VCaP (cell line): Measurements from ENCODE around the gene A4GALT.

ENCODE experiments used
- H3K27ac ChIP-seq: fragments of 450-650 bp; 2 replicates; pipeline ENCODE4 v1.5.1; 2017
- CTCF ChIP-seq: fragments of 450-650 bp; conservative IDR thresholded peaks from 2 replicates; pipeline ENCODE4 v1.5.1; 2017; ENCODE audit warnings: mild to moderate bottlenecking, moderate library complexity

Gene A4GALT

DNA sequence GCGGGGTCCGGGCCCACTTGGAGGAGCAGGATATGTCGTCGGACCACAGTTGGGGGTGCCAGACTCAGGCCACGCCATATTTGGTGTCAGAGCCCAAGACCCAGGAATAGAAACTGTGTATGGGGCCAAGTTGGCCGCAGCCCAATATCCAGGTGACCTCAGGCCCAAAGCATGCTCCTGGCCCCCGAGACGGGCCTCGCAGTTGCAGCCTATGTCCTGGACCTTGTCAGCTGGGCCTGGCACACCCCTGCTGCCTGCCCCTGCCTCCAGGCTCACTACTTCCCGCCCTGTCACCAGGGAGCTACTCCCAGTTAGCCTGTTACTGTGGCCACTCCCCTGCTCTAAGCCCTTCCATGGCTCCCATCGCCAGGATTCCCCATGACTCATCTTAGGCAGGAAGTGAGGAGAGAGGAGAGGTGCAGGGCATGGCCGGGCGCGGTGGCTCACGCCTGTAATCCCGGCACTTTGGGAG is 23.1 kb downstream of the A4GALT start:
- no peak for TF ChIP-seq CTCF
- H3K27ac ChIP-seq, result no peak overlapping the region

DNA sequence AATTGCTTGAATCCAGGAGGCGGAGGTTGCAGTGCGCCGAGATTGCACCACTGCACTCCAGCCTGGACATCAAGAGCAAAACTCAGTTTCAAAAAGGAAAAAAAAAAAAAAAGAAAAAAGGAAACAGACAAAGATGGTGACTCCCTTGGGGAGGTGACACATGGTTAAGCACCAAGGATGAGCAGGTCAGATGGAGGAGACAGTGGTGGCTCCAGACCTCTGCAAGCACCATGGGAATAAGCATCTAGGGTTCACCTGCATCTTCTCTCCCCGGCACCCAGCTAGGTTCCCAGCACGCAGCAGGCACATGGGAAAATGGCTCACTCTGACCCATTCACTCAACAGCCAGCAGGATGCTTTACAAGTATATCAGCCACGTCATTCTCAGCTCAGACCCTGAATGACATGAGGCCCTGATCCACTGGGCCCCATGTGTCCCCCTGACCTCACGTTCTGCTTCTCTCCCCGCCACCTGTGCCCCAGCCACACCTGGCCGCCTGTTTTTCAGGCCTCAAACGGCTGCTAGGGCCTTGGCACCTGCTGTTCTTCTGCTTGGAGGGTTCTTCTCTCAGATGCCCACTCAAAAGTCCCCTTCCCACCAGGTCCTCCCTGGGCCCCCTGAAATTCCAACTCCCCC is 24.2 kb downstream of the A4GALT start:
- TF ChIP-seq CTCF, result no peak
- no peak overlapping the region for H3K27ac ChIP-seq

DNA sequence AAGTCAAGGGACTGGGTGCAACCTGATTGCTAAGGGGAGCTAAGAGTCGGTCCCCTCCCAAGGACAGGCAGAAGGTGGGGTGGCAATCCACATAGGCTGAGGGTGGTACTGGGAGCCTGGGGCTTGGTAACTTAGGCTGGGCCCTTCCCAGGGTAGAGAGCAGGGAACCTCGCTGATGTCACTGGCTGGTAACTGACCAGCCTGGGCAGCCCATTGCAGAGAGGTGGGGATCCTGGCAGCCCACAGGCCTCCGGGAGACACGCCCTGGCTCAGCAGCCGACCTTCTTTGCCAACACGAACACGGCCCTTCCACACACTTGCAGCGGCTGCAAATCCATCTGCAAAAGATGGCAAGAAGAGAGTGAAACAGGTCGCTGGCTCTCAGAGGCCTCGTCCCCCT is 25.4 kb downstream of the A4GALT start:
- no peak for TF ChIP-seq CTCF
- no peak overlapping the region for H3K27ac ChIP-seq

DNA sequence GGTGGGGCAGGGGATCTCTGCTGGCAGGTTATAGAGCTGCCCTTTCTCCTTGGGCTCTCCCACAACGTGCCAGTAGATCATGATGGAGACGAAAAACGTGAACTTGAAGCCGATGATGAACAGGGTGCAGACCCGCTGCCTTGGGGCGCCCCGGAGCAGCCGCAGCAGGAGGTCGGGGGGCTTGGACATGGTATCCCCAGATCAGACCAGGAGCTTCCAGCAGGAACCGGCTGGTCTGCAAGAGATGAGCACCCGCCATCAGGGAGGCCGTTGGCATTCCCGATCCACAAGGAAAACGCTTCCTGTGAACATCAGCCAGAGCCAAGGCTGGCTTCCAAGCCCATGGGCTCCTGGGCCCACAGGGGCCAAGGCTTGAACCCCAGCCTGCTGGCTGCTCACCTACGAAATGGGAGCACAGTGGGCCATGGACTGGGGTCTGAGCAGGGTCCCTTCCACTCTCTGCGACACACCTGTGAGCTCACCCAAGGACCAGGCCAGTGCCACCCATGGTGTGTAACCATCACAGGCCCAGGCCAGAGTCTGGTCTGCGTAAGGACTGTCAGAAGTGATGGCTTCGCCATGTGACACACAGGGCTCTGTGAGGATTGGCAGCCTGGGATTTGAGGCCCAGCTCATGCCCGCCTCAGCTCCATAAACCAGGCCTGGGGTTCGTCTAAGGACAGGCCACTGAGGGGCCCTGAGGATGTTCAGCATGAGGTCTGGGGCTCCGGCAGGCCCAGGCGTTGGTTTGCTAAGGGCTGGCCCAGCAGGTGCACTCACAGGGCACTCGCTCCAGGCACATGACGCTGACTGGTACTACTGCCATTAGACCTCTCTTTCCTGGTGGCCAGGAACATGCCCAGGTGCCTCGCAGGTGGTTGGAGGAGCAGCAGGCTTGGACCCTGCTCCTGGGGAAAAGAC is 26.6 kb downstream of the A4GALT start:
- TF ChIP-seq CTCF, result no peak
- H3K27ac ChIP-seq, result no peak overlapping the region

- H3K27ac ChIP-seq, result no peak overlapping the region
- no peak for TF ChIP-seq CTCF
Measured at GRCh38 chr22:42693055-42693762, 27.5 kb downstream of the A4GALT start.

- no peak overlapping the region for H3K27ac ChIP-seq
- no peak for TF ChIP-seq CTCF
Measured at GRCh38 chr22:42692239-42693054, 28.2 kb downstream of the A4GALT start.
